SK-N-MC (cell line): ENCODE data around the gene ANKMY1.
"Not testable (repeated sequence)": the region's sequence is repeated elsewhere in the genome, so short reads cannot be mapped to it uniquely, and the experiment has no call there.

Experiments
- DNase-seq: peaks from one replicate; pipeline ENCODE4 v3.0.0-alpha.2; 2011; ENCODE audit warnings: low read depth, low spot score
- H3K27ac ChIP-seq: fragments of 200-600 bp; sonication (generic); 2 replicates; pipeline ENCODE4 v1.5.1; 2016; ENCODE audit warnings: mixed run types
- H3K36me3 ChIP-seq: fragments of 200-600 bp; sonication (generic); 2 replicates; pipeline ENCODE4 v1.6.1; 2017; ENCODE audit warnings: antibody characterized with exemption, low read length, mixed read lengths; ENCODE audit not compliant: insufficient read depth
- H3K4me3 ChIP-seq: fragments of 200-600 bp; sonication (generic); 2 replicates; pipeline ENCODE4 v1.5.1; 2016
- H3K9ac ChIP-seq: fragments of 200-600 bp; sonication (generic); 2 replicates; pipeline ENCODE4 v1.8.0; 2017; ENCODE audit warnings: mixed run types, mixed read lengths; ENCODE audit not compliant: insufficient read length
- H3K9me3 ChIP-seq: fragments of 200-600 bp; sonication (generic); 2 replicates; pipeline ENCODE4 v1.6.1; 2017; ENCODE audit warnings: low read depth, mild to moderate bottlenecking, antibody characterized with exemption, low read length, moderate library complexity, mixed read lengths
- EZH2 ChIP-seq: fragments of 200-600 bp; sonication (generic); IDR thresholded peaks from one replicate; pipeline ENCODE4 v1.6.1; 2017; ENCODE audit warnings: antibody characterized with exemption
- FOXP2 ChIP-seq: optimal IDR thresholded peaks from 2 replicates; pipeline ENCODE3; 2011; ENCODE audit warnings: mild to moderate bottlenecking, moderate library complexity; ENCODE audit not compliant: insufficient read depth; ENCODE audit errors: extremely low read length, control extremely low read depth
- POLR2AphosphoS5 ChIP-seq: IDR thresholded peaks from 2 replicates; pipeline ENCODE4 v1.6.1; 2012; ENCODE audit warnings: mild to moderate bottlenecking, low read depth, low read length, borderline replicate concordance

Gene ANKMY1

DNA sequence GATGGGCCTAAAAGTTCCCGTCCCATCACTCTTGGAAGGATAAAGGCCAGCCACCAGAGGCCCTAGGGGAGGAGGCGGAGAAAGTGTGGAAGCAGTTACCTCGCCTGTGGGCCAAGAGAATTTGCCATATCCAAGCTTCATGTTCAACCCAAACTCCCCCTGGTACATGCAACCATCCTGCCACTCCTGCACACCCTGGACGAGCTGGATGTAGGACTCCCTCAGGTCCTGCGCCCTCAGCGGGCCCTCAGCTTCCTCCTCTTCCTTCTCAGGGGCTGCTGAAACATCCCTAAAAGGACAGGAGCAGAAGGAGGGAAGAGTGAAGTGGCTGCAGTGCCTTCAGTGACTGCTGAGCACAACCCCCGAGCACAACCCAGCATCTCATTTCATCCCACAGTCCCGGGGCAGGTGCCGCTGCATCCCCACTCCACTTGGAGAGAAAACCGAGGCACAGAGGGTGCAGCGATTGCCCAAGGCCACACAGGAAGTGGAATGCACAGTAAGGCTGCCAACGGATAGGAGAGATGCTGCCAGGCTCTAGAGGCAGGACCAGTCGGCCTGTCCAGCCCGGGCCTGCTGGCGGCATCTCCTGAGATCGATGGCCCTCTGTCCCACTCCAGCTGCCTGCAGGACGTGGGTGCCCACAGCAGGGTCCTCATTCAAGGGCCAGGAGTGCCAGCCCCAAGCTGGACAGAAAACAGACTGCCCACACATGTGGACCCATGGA lies 2.9 kb downstream of the ANKMY1 start:
- H3K9me3 ChIP-seq = no peaks in the 10 kb centered on the region
- TF ChIP-seq POLR2AphosphoS5 (no peak), FOXP2 (no peak), EZH2 (no peak)
- H3K27ac ChIP-seq = no peak overlapping the region
- no peak overlapping the region for H3K9ac ChIP-seq
- H3K4me3 ChIP-seq = no peak overlapping the region
- no peak for DNase-seq
- peaks cover 24% of the 10 kb centered on the region for H3K36me3 ChIP-seq

GRCh38 chr2:240553956-240554480 lies 3.8 kb downstream of the ANKMY1 start:
- DNase-seq = no peak
- Histone ChIP-seq H3K36me3 (peaks cover 20% of the 10 kb centered on the region), H3K9me3 (no peaks in the 10 kb centered on the region), H3K4me3 (no peak overlapping the region), H3K9ac (no peak overlapping the region), H3K27ac (no peak overlapping the region)
- TF ChIP-seq POLR2AphosphoS5 (no peak), FOXP2 (no peak), EZH2 (no peak)

- H3K9me3 ChIP-seq = no peaks in the 10 kb centered on the region
- no peak for TF ChIP-seq POLR2AphosphoS5
- TF ChIP-seq FOXP2 = no peak
These were observed 6.0 kb downstream of the ANKMY1 start for GRCh38 chr2:240551811-240552210.

DNA sequence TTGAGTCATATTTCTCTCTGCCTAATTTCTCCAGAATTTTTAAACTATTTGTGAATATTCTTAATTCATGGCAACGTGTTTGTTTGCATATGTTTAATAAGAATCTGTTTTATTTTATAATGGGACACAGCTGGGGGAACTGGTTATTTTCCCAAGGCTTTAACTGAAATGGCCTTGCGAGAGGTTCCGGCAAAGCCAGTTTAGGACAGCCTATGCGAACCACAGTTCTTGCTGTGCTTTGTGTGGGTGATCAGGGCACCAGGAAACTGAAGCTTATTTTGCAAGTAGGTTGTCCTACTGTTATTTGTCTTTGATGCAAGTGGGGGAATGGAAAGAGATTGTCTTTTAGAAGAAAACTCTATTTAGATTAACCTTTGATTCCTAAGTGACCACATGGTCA lies 6.5 kb downstream of the ANKMY1 start:
- no peak overlapping the region for H3K9ac ChIP-seq
- H3K36me3 ChIP-seq = peaks cover 20% of the 10 kb centered on the region
- no peak overlapping the region for H3K27ac ChIP-seq

More at GRCh38 chr2:240551811-240552210, 6.0 kb downstream of the ANKMY1 start:
- Histone ChIP-seq H3K4me3 (no peak overlapping the region), H3K9ac (no peak overlapping the region), H3K27ac (no peak overlapping the region), H3K36me3 (peaks cover 20% of the 10 kb centered on the region)
- DNase-seq = no peak

DNA sequence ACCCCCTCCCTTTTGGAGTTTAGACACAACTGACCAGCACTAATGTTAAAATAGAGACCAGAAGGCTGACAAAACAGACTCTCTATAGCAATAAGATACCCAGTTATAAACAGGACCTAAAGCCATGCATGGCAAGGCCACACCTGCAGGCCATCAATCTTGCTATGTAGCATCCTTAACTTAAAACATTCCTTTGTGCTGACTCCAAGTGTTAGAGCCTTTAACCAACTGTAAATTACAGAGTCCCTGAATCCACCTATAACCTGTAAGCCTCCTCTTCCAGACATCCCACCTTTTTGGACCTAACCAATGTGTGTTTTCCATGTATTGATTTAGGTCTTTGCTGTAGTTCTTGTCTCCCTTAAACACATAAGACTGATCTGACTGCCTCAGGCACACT lies 17.9 kb downstream of the ANKMY1 start:
- Histone ChIP-seq H3K9ac (no peak overlapping the region), H3K4me3 (no peak overlapping the region), H3K36me3 (peaks cover 21% of the 10 kb centered on the region), H3K27ac (no peak overlapping the region), H3K9me3 (no peaks in the 10 kb centered on the region)
- no peak for DNase-seq
- no peak for TF ChIP-seq POLR2AphosphoS5
- no peak for TF ChIP-seq FOXP2
- TF ChIP-seq EZH2 = no peak

More for the DNA sequence above, 6.5 kb downstream of the ANKMY1 start:
- TF ChIP-seq EZH2 (no peak), FOXP2 (no peak), POLR2AphosphoS5 (no peak)
- no peak for DNase-seq
- no peak overlapping the region for H3K4me3 ChIP-seq
- H3K9me3 ChIP-seq = no peaks in the 10 kb centered on the region

DNA sequence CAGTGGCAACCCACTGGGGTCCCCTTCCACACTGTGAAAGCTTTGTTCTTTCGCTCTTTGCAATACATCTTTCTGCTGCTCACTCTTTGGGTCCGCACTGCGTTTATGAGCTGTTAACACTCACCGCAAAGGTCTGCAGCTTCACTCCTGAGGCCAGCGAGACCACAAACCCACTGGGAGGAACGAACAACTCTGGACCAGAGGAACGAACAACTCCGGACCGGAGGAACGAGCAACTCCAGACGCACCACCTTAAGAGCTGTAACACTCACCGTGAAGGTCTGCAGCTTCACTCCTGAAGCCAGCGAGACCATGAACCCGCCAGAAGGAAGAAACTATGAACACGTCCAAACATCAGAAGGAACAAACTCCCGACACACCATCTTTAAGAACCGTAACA lies 18.7 kb downstream of the ANKMY1 start:
- H3K9me3 ChIP-seq, H3K4me3 ChIP-seq, DNase-seq, H3K27ac ChIP-seq, H3K9ac ChIP-seq: not testable (repeated sequence)
- H3K36me3 ChIP-seq = peaks cover 21% of the 10 kb centered on the region

GRCh38 chr2:240538031-240538780 lies 19.6 kb downstream of the ANKMY1 start:
- no peak for DNase-seq

GRCh38 chr2:240532031-240532775 lies 25.6 kb downstream of the ANKMY1 start:
- Histone ChIP-seq H3K36me3 (peaks cover 13% of the 10 kb centered on the region), H3K27ac (no peak overlapping the region), H3K9me3 (peaks cover 12% of the 10 kb centered on the region; the same call in 1 of the 2 replicates), H3K4me3 (no peak overlapping the region), H3K9ac (no peak overlapping the region)
- no peak for DNase-seq
- TF ChIP-seq FOXP2 (no peak), EZH2 (no peak), POLR2AphosphoS5 (no peak)

More at GRCh38 chr2:240538031-240538780, 19.6 kb downstream of the ANKMY1 start:
- H3K36me3 ChIP-seq = peaks cover 21% of the 10 kb centered on the region
- no peak overlapping the region for H3K27ac ChIP-seq
- H3K9ac ChIP-seq = no peak overlapping the region
- no peaks in the 10 kb centered on the region for H3K9me3 ChIP-seq
- no peak overlapping the region for H3K4me3 ChIP-seq
- TF ChIP-seq POLR2AphosphoS5 (no peak), EZH2 (no peak), FOXP2 (no peak)
